Measurements from ENCODE around the gene CPNE7.

DNA sequence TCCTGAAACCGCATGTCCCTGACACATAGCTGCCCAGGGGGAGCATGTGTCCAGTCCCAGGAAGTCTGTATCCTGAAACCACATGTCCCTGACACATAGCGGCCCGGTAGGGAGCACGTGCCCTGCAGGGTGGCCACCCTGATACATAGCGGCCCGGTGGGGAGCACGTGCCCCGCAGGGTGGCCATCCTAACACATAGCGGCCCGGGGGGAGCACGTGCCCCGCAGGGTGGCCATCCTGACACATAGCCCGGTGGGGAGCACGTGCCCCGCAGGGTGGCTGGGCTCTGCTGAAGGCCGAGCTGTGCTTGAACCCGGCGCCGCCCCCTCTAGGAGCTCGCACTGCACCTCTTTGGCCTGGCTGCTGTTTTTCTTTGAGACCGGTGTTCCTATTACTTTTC, 33.8 kb upstream of the CPNE7 start:
- TF ChIP-seq BHLHE40 (IDR thresholded peaks at IDR 0.05; ENCODE audit: borderline replicate concordance) (no peak), NFRKB (IDR thresholded peaks at IDR 0.05) (no peak), LEF1 (IDR thresholded peaks at IDR 0.05; ENCODE audit: borderline replicate concordance) (no peak), ARNT (IDR thresholded peaks at IDR 0.05) (no peak), ZNF384 (IDR thresholded peaks at IDR 0.05) (no peak), FOXM1 (IDR thresholded peaks at IDR 0.05; ENCODE audit: borderline replicate concordance) (no peak), ELF4 (IDR thresholded peaks at IDR 0.05) (no peak), FOXA1 (IDR thresholded peaks at IDR 0.05) (no peak), TARDBP (IDR thresholded peaks at IDR 0.05) (no peak), L3MBTL2 (conservative IDR thresholded peaks at IDR 0.05) (no peak), FOXK2 (IDR thresholded peaks at IDR 0.05) (no peak), SUZ12 (IDR thresholded peaks at IDR 0.05) (no peak), SP1 (IDR thresholded peaks at IDR 0.05) (no peak)
- TF ChIP-seq, protein P1, sequence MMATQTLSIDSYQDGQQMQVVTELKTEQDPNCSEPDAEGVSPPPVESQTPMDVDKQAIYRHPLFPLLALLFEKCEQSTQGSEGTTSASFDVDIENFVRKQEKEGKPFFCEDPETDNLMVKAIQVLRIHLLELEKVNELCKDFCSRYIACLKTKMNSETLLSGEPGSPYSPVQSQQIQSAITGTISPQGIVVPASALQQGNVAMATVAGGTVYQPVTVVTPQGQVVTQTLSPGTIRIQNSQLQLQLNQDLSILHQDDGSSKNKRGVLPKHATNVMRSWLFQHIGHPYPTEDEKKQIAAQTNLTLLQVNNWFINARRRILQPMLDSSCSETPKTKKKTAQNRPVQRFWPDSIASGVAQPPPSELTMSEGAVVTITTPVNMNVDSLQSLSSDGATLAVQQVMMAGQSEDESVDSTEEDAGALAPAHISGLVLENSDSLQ (IDR thresholded peaks at IDR 0.05) = no peak

Measured in HEK293T (cell line).